Loucy (cell line): ENCODE results near the gene SLF2.

Experiments
- EZH2phosphoT487 ChIP-seq: fragments of 200-600 bp; IDR thresholded peaks from 2 replicates; pipeline ENCODE4 v1.6.1; 2018; ENCODE audit warnings: antibody characterized with exemption, mild to moderate bottlenecking, moderate library complexity, borderline replicate concordance
- TF ChIP-seq, protein P1 (sequence below): fragments of 200-600 bp; sonication (generic); conservative IDR thresholded peaks from 2 replicates; pipeline ENCODE4 v1.5.1; 2014; ENCODE audit warnings: mild to moderate bottlenecking, antibody characterized with exemption, low read length

- TF ChIP-seq, protein P1, sequence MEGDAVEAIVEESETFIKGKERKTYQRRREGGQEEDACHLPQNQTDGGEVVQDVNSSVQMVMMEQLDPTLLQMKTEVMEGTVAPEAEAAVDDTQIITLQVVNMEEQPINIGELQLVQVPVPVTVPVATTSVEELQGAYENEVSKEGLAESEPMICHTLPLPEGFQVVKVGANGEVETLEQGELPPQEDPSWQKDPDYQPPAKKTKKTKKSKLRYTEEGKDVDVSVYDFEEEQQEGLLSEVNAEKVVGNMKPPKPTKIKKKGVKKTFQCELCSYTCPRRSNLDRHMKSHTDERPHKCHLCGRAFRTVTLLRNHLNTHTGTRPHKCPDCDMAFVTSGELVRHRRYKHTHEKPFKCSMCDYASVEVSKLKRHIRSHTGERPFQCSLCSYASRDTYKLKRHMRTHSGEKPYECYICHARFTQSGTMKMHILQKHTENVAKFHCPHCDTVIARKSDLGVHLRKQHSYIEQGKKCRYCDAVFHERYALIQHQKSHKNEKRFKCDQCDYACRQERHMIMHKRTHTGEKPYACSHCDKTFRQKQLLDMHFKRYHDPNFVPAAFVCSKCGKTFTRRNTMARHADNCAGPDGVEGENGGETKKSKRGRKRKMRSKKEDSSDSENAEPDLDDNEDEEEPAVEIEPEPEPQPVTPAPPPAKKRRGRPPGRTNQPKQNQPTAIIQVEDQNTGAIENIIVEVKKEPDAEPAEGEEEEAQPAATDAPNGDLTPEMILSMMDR, result no peak
- TF ChIP-seq EZH2phosphoT487, result no peak
Observed at GRCh38 chr10:101007099-101007711, 94.4 kb downstream of the SLF2 start.
